CD14-positive monocyte (primary cell): ENCODE results near the gene CTXN3. TPM values are rescaled to one million over a fixed set of nuclear protein-coding genes. Genes with fewer than 3 reads are reported as not detected.

Experiments
- DNase-seq, 3 donors: peaks; one replicate each; pipeline ENCODE4 v3.0.0-alpha.2; 2011 to 2022
- H2AFZ ChIP-seq: 2 replicates; pipeline ENCODE4 v1.6.0; 2012; ENCODE audit warnings: mild to moderate bottlenecking, low read depth, low read length, inconsistent platforms; ENCODE audit not compliant: insufficient read depth, poor library complexity, severe bottlenecking
- H3K27ac ChIP-seq, 2 donors: 1 replicate in 1 of 2; 2 replicates in 1 of 2; pipeline ENCODE4 v1.5.1; 2012 to 2013; ENCODE audit warnings: low read length in 2 of 2, control low read depth in 1 of 2, inconsistent platforms in 1 of 2, low read depth in 1 of 2, mild to moderate bottlenecking in 1 of 2
- H3K27me3 ChIP-seq, 2 donors: one replicate each; pipeline versions ENCODE4 v1.6.0 to v1.6.1; 2011 to 2013; ENCODE audit warnings: low read length in 2 of 2; ENCODE audit not compliant: control insufficient read depth in 2 of 2, insufficient read depth in 2 of 2
- H3K36me3 ChIP-seq, 2 donors: replicated peaks in 1 of 2; 1 replicate in 1 of 2; 2 replicates in 1 of 2; pipeline versions ENCODE4 v1.5.1 to v1.6.1; 2012 to 2013; ENCODE audit warnings: low read length in 2 of 2, control low read depth in 1 of 2, inconsistent platforms in 1 of 2, mild to moderate bottlenecking in 1 of 2; ENCODE audit not compliant: insufficient read depth in 2 of 2, control insufficient read depth in 1 of 2
- H3K4me1 ChIP-seq, 2 donors: 1 replicate in 1 of 2; 2 replicates in 1 of 2; pipeline versions ENCODE4 v1.5.1 to v1.6.1; 2012 to 2013; ENCODE audit warnings: low read length in 2 of 2, control low read depth in 1 of 2, inconsistent platforms in 1 of 2, mild to moderate bottlenecking in 1 of 2, moderate library complexity in 1 of 2; ENCODE audit not compliant: insufficient read depth in 2 of 2, control insufficient read depth in 1 of 2
- H3K4me2 ChIP-seq: replicated peaks from 2 replicates; pipeline ENCODE3; 2012; ENCODE audit warnings: low read length, moderate library complexity, mild to moderate bottlenecking; ENCODE audit not compliant: poor library complexity, severe bottlenecking; ENCODE audit errors: extremely low read depth
- H3K4me3 ChIP-seq, 3 experiments: fragments of 200-600 bp in 1 of 3; sonication (generic) in 1 of 3; replicated peaks in 1 of 3; 1 replicate in 2 of 3; 2 replicates in 1 of 3; pipeline ENCODE4 v1.5.1; 2011 to 2013; ENCODE audit warnings: low read length in 3 of 3, mild to moderate bottlenecking in 3 of 3, control low read depth in 2 of 3, low read depth in 2 of 3, inconsistent platforms in 1 of 3, moderate library complexity in 1 of 3
- H3K79me2 ChIP-seq: 2 replicates; pipeline ENCODE4 v1.6.0; 2012; ENCODE audit warnings: mild to moderate bottlenecking, control low read depth, inconsistent platforms, low read length, moderate library complexity; ENCODE audit not compliant: insufficient read depth
- H3K9ac ChIP-seq: 2 replicates; pipeline ENCODE4 v1.6.0; 2017; ENCODE audit warnings: low read length, mild to moderate bottlenecking; ENCODE audit not compliant: insufficient read depth, poor library complexity, severe bottlenecking
- H3K9me3 ChIP-seq, 2 donors: replicated peaks in 1 of 2; 1 replicate in 1 of 2; 2 replicates in 1 of 2; pipeline versions ENCODE4 v1.5.1 to v1.6.1; 2012 to 2013; ENCODE audit warnings: low read length in 2 of 2, control low read depth in 1 of 2; ENCODE audit not compliant: control insufficient read depth in 1 of 2, insufficient read depth in 1 of 2
- H4K20me1 ChIP-seq: 2 replicates; pipeline ENCODE4 v1.6.0; 2012; ENCODE audit warnings: mild to moderate bottlenecking, low read length, control low read depth, moderate library complexity; ENCODE audit not compliant: insufficient read depth
- H3K27ac Mint-ChIP-seq, 7 donors: one replicate each; pipeline ENCODE4 v1.8.0; 2020; ENCODE audit warnings: mild to moderate bottlenecking in 7 of 7, mixed read lengths in 7 of 7, moderate library complexity in 6 of 7, inconsistent platforms in 2 of 7
- H3K27me3 Mint-ChIP-seq, 3 donors: one replicate each; pipeline ENCODE4 v1.8.0; 2021 to 2022; ENCODE audit warnings: low read depth in 3 of 3, mild to moderate bottlenecking in 3 of 3, mixed read lengths in 3 of 3, moderate library complexity in 3 of 3, inconsistent platforms in 1 of 3
- H3K36me3 Mint-ChIP-seq, 2 donors: one replicate each; pipeline ENCODE4 v1.8.0; 2020; ENCODE audit warnings: mixed read lengths in 2 of 2, inconsistent platforms in 1 of 2, mild to moderate bottlenecking in 1 of 2
- H3K4me1 Mint-ChIP-seq: one replicate; pipeline ENCODE4 v1.8.0; 2020; ENCODE audit warnings: mild to moderate bottlenecking, mixed read lengths
- H3K4me3 Mint-ChIP-seq, 2 donors: one replicate each; pipeline ENCODE4 v1.8.0; 2020; ENCODE audit warnings: mild to moderate bottlenecking in 2 of 2, mixed read lengths in 2 of 2, moderate library complexity in 1 of 2
- H3K9me3 Mint-ChIP-seq, 7 donors: one replicate each; pipeline ENCODE4 v1.8.0; 2020 to 2022; ENCODE audit warnings: mixed read lengths in 7 of 7, mild to moderate bottlenecking in 6 of 7, moderate library complexity in 6 of 7, inconsistent platforms in 2 of 7
- WGBS: methylation state at CpG from one replicate; pipeline ENCODE4 v1.1.5; 2013; ENCODE audit warnings: missing lambda C conversion rate; ENCODE audit not compliant: insufficient coverage; 5-methylcytosine and 5-hydroxymethylcytosine counted together
- intact Hi-C, 2 donors: fragments of 100-400 bp; cut with micrococcal nuclease; formaldehyde crosslinking; loops; one replicate each; pipeline versions ENCODE4 v1.15.0 to v1.15.1; 2023
- polyA plus RNA-seq, 3 donors: library from polyadenylated mRNA; depleted of rRNA in 1 of 3; unstranded in 2 of 3; stranded (reverse) in 1 of 3; fragments of 300-500 nt in 2 of 3; fragments of >200 nt in 1 of 3; fragmentation: Illumina TruSeq in 2 of 3; gene quantifications; 1 replicate in 2 of 3; 2 replicates in 1 of 3; pipeline ENCODE4 v1.2.3, GENCODE V29; 2012 to 2021
- TF ChIP-seq, protein P1 (sequence below): fragments of 200-600 bp; IDR thresholded peaks from one replicate; pipeline ENCODE4 v1.8.0; 2022; ENCODE audit warnings: antibody characterized with exemption, mild to moderate bottlenecking

CTXN3 gene
- polyA plus RNA-seq, 3 donors = not detected

- H4K20me1 ChIP-seq = no peaks in the 10 kb centered on the region
- H3K4me3 ChIP-seq = no peak overlapping the region
- H3K4me3 Mint-ChIP-seq = no peak overlapping the region
- no peaks in the 10 kb centered on the region for H3K36me3 ChIP-seq
- TF ChIP-seq, protein P1, sequence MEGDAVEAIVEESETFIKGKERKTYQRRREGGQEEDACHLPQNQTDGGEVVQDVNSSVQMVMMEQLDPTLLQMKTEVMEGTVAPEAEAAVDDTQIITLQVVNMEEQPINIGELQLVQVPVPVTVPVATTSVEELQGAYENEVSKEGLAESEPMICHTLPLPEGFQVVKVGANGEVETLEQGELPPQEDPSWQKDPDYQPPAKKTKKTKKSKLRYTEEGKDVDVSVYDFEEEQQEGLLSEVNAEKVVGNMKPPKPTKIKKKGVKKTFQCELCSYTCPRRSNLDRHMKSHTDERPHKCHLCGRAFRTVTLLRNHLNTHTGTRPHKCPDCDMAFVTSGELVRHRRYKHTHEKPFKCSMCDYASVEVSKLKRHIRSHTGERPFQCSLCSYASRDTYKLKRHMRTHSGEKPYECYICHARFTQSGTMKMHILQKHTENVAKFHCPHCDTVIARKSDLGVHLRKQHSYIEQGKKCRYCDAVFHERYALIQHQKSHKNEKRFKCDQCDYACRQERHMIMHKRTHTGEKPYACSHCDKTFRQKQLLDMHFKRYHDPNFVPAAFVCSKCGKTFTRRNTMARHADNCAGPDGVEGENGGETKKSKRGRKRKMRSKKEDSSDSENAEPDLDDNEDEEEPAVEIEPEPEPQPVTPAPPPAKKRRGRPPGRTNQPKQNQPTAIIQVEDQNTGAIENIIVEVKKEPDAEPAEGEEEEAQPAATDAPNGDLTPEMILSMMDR = no peak
- H3K36me3 Mint-ChIP-seq = no peaks in the 10 kb centered on the region
- H3K27ac ChIP-seq = no peak overlapping the region
- no peaks in the 10 kb centered on the region for H3K79me2 ChIP-seq
- intact Hi-C loops = no loop called here
- H3K9me3 ChIP-seq = no peaks in the 10 kb centered on the region
- H3K9me3 Mint-ChIP-seq = peaks cover 0 to 12% (median 5%) of the 10 kb centered on the region in 7 donors
- no peak overlapping the region for H3K9ac ChIP-seq
- H3K27me3 ChIP-seq = no peaks in the 10 kb centered on the region
- no peaks in the 10 kb centered on the region for H3K27me3 Mint-ChIP-seq
- H3K27ac Mint-ChIP-seq = no peak overlapping the region
- no peak for DNase-seq
- WGBS = no CpG with 5 or more reads among the region's 1 CpG
- no peaks in the 10 kb centered on the region for H3K4me1 Mint-ChIP-seq
- H3K4me2 ChIP-seq = no peak overlapping the region
- no peaks in the 10 kb centered on the region for H3K4me1 ChIP-seq
- no peak overlapping the region for H2AFZ ChIP-seq
Observed at GRCh38 chr5:127680595-127680994, 31.7 kb downstream of the CTXN3 start.

DNA sequence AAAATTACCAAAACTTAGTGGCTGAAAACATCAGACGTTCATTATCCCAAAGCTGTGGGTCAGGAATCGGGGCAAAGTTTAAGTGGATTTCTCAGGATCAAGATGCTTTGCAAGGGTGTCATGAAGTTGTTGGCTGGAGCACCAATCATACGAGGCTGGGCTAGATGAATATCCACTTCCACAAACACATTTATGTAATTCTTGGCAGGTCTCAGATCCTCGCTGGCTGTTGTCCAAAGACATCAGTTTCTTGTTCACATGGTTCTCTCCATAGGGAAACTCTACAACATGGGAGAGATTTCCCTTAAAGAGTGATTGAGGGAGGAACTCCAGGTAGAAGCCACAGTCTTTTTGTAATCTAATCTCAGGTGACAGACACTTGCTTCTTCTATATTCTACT lies 34.1 kb downstream of the CTXN3 start:
- H4K20me1 ChIP-seq = no peaks in the 10 kb centered on the region
- DNase-seq = no peak
- H3K4me1 Mint-ChIP-seq = no peaks in the 10 kb centered on the region
- H3K27me3 ChIP-seq = no peaks in the 10 kb centered on the region
- no peak overlapping the region for H2AFZ ChIP-seq
- no peaks in the 10 kb centered on the region for H3K27me3 Mint-ChIP-seq
- H3K27ac ChIP-seq = no peak overlapping the region
- no peaks in the 10 kb centered on the region for H3K79me2 ChIP-seq
- no peaks in the 10 kb centered on the region for H3K36me3 Mint-ChIP-seq
- 92% methylated on average over 2 of the region's 4 CpGs for WGBS
- no peak overlapping the region for H3K9ac ChIP-seq
- H3K4me1 ChIP-seq = no peaks in the 10 kb centered on the region
- intact Hi-C loops = no loop called here
- no peak overlapping the region for H3K27ac Mint-ChIP-seq
- H3K36me3 ChIP-seq = no peaks in the 10 kb centered on the region
- no peak overlapping the region for H3K4me3 Mint-ChIP-seq
- H3K4me3 ChIP-seq = no peak overlapping the region
- no peaks in the 10 kb centered on the region for H3K9me3 ChIP-seq
- peaks cover 0 to 4% (median 2%) of the 10 kb centered on the region in 7 donors for H3K9me3 Mint-ChIP-seq
- TF ChIP-seq, protein P1 = no peak
- no peak overlapping the region for H3K4me2 ChIP-seq
